Measurements from ENCODE around the gene P3H4. TPM values are rescaled to one million over a fixed set of nuclear protein-coding genes. Genes with fewer than 3 reads are reported as not detected.

Gene P3H4
- total RNA-seq, 4 donors from 2014 or later: 1.8 to 4.0 (median 2.9) TPM

GRCh38 chr17:41762841-41763240 is 48.9 kb downstream of the P3H4 start:
- no peak overlapping the region for H3K4me3 ChIP-seq
- H3K36me3 ChIP-seq: peaks cover 0 to 87% of the 10 kb centered on the region in 2 donors
- in situ Hi-C loops (cut with MboI; ENCODE audit: low sequenced_read_pairs in 4 of 4) (no loop called here), intact Hi-C loops (cut with DNase I; ENCODE audit: low total_unique reads) (no loop called here)
- DNase-seq: no peak
- H3K9me3 ChIP-seq: no peaks in the 10 kb centered on the region
- ATAC-seq: no peak
- no peak overlapping the region for H3K27ac ChIP-seq
- TF ChIP-seq POLR2A (IDR thresholded peaks at IDR 0.05) (no peak), CTCF (IDR thresholded peaks at IDR 0.05 in 4 of 5, conservative IDR thresholded peaks at IDR 0.05 in 1 of 5) (no peak)
- H3K27me3 ChIP-seq: no peaks in the 10 kb centered on the region
- no peaks in the 10 kb centered on the region for H3K4me1 ChIP-seq

- ATAC-seq (no peak), DNase-seq (no peak)
- H3K27me3 ChIP-seq: no peaks in the 10 kb centered on the region
- peaks cover 0 to 87% of the 10 kb centered on the region in 2 donors for H3K36me3 ChIP-seq
- H3K4me3 ChIP-seq: no peak overlapping the region
- in situ Hi-C loops (cut with MboI; ENCODE audit: low sequenced_read_pairs in 4 of 4) (no loop called here), intact Hi-C loops (cut with DNase I; ENCODE audit: low total_unique reads) (no loop called here)
- H3K4me1 ChIP-seq: no peaks in the 10 kb centered on the region
- no peak for TF ChIP-seq CTCF (IDR thresholded peaks at IDR 0.05 in 4 of 5, conservative IDR thresholded peaks at IDR 0.05 in 1 of 5)
- no peak for TF ChIP-seq POLR2A (IDR thresholded peaks at IDR 0.05)
- no peak overlapping the region for H3K27ac ChIP-seq
- no peaks in the 10 kb centered on the region for H3K9me3 ChIP-seq
Observed at GRCh38 chr17:41762391-41762790, 49.4 kb downstream of the P3H4 start.

GRCh38 chr17:41760878-41761277 is 50.9 kb downstream of the P3H4 start:
- intact Hi-C loops (cut with DNase I; ENCODE audit: low total_unique reads) (no loop called here), in situ Hi-C loops (cut with MboI; ENCODE audit: low sequenced_read_pairs in 4 of 4) (no loop called here)
- ATAC-seq: no peak

GRCh38 chr17:41758601-41759000 is 53.1 kb downstream of the P3H4 start:
- Histone ChIP-seq H3K4me3 (no peak overlapping the region), H3K27ac (no peak overlapping the region), H3K27me3 (no peaks in the 10 kb centered on the region), H3K36me3 (peaks cover 0 to 83% of the 10 kb centered on the region in 2 donors), H3K9me3 (no peaks in the 10 kb centered on the region), H3K4me1 (no peaks in the 10 kb centered on the region)
- in situ Hi-C loops (cut with MboI; ENCODE audit: low sequenced_read_pairs in 4 of 4): no loop called here
- TF ChIP-seq POLR2A (IDR thresholded peaks at IDR 0.05): no peak
- no peak for TF ChIP-seq CTCF (IDR thresholded peaks at IDR 0.05 in 4 of 5, conservative IDR thresholded peaks at IDR 0.05 in 1 of 5)
- DNase-seq (no peak), ATAC-seq (no peak)
- intact Hi-C loops (cut with DNase I; ENCODE audit: low total_unique reads): no loop called here

More at GRCh38 chr17:41760878-41761277, 50.9 kb downstream of the P3H4 start:
- H3K9me3 ChIP-seq: no peaks in the 10 kb centered on the region
- no peaks in the 10 kb centered on the region for H3K4me1 ChIP-seq
- no peak overlapping the region for H3K4me3 ChIP-seq
- no peak for TF ChIP-seq CTCF (IDR thresholded peaks at IDR 0.05 in 4 of 5, conservative IDR thresholded peaks at IDR 0.05 in 1 of 5)
- no peak for TF ChIP-seq POLR2A (IDR thresholded peaks at IDR 0.05)
- no peaks in the 10 kb centered on the region for H3K27me3 ChIP-seq
- no peak for DNase-seq
- H3K36me3 ChIP-seq: peaks cover 0 to 86% of the 10 kb centered on the region in 2 donors
- H3K27ac ChIP-seq: no peak overlapping the region

- DNase-seq (no peak), ATAC-seq (no peak)
- peaks cover 0 to 45% of the 10 kb centered on the region in 2 donors for H3K36me3 ChIP-seq
- intact Hi-C loops (cut with DNase I; ENCODE audit: low total_unique reads): no loop called here
- H3K4me1 ChIP-seq: no peaks in the 10 kb centered on the region
- H3K4me3 ChIP-seq: no peak overlapping the region
- in situ Hi-C loops (cut with MboI; ENCODE audit: low sequenced_read_pairs in 4 of 4): no loop called here
- H3K27ac ChIP-seq: no peak overlapping the region
- TF ChIP-seq CTCF (IDR thresholded peaks at IDR 0.05 in 4 of 5, conservative IDR thresholded peaks at IDR 0.05 in 1 of 5): no peak
- no peak for TF ChIP-seq POLR2A (IDR thresholded peaks at IDR 0.05)
- no peaks in the 10 kb centered on the region for H3K9me3 ChIP-seq
- no peaks in the 10 kb centered on the region for H3K27me3 ChIP-seq
Observed at GRCh38 chr17:41754066-41754465, 57.7 kb downstream of the P3H4 start.
